GM12891 (cell line): Measurements from ENCODE around the gene SURF6.

Source experiments
- POLR2A ChIP-seq: IDR thresholded peaks from 2 replicates; pipeline ENCODE4 v1.6.1; 2011; ENCODE audit warnings: low read depth, low read length, control low read depth
- POU2F2 ChIP-seq: IDR thresholded peaks from 2 replicates; pipeline ENCODE4 v1.6.1; 2011; ENCODE audit warnings: low read depth, mild to moderate bottlenecking, control low read depth, low read length, moderate library complexity

- no peak for TF ChIP-seq POU2F2
- no peak for TF ChIP-seq POLR2A
Observed at GRCh38 chr9:133331221-133331620, 4.8 kb downstream of the SURF6 start.
